GM23338 (cell line): ENCODE data around the gene ALCAM. TPM values are rescaled to one million over a fixed set of nuclear protein-coding genes. Genes with fewer than 3 reads are reported as not detected.

ENCODE experiments used
- ATAC-seq: fragments of 200-7000 bp; cut with Tn5 transposase; 3 replicates; pipeline ENCODE4 v1.9.1; 2020
- DNase-seq: peaks from one replicate; pipeline ENCODE4 v3.0.0-alpha.2; 2015; ENCODE audit warnings: low spot score
- H2AFZ ChIP-seq: fragments of 200-600 bp; sonication (generic); 2 replicates; pipeline ENCODE4 v1.8.0; 2016; ENCODE audit warnings: antibody characterized with exemption, mild to moderate bottlenecking, moderate library complexity
- H3F3A ChIP-seq: fragments of 200-600 bp; sonication (generic); replicated peaks from 2 replicates; pipeline ENCODE4 v1.8.0; 2017; ENCODE audit warnings: antibody characterized with exemption, mixed run types, low read depth
- H3K27ac ChIP-seq: fragments of 200-600 bp; sonication (generic); 2 replicates; pipeline ENCODE4 v1.6.1; 2016; ENCODE audit warnings: low read depth
- H3K27me3 ChIP-seq: fragments of 200-600 bp; sonication (generic); 2 replicates; pipeline ENCODE4 v1.8.0; 2016; ENCODE audit warnings: mild to moderate bottlenecking, mixed run types, moderate library complexity; ENCODE audit not compliant: insufficient read depth
- H3K36me3 ChIP-seq: fragments of 200-600 bp; sonication (generic); 2 replicates; pipeline ENCODE4 v1.8.0; 2016; ENCODE audit warnings: mild to moderate bottlenecking; ENCODE audit not compliant: insufficient read depth
- H3K4me1 ChIP-seq: fragments of 200-600 bp; sonication (generic); 2 replicates; pipeline ENCODE4 v1.8.0; 2016; ENCODE audit warnings: mild to moderate bottlenecking, moderate library complexity; ENCODE audit not compliant: insufficient read depth
- H3K4me2 ChIP-seq: fragments of 200-600 bp; sonication (generic); 2 replicates; pipeline ENCODE4 v1.7.1; 2017; ENCODE audit warnings: mixed run types
- H3K4me3 ChIP-seq: fragments of 200-600 bp; sonication (generic); 2 replicates; pipeline ENCODE4 v1.6.1; 2016; ENCODE audit warnings: mixed run types
- H3K79me2 ChIP-seq: fragments of 200-600 bp; sonication (generic); replicated peaks from 2 replicates; pipeline ENCODE4 v1.8.0; 2017; ENCODE audit warnings: mild to moderate bottlenecking; ENCODE audit not compliant: insufficient read depth
- H3K9me2 ChIP-seq: fragments of 200-600 bp; sonication (generic); 2 replicates; pipeline ENCODE4 v1.8.0; 2017; ENCODE audit not compliant: insufficient read depth
- H4K20me1 ChIP-seq: fragments of 200-600 bp; sonication (generic); replicated peaks from 2 replicates; pipeline ENCODE4 v1.8.0; 2017; ENCODE audit warnings: mild to moderate bottlenecking; ENCODE audit not compliant: insufficient read depth
- H3K27ac Mint-ChIP-seq: 2 replicates; pipeline ENCODE4 v1.8.0; 2020; ENCODE audit warnings: inconsistent platforms, mild to moderate bottlenecking, moderate library complexity, mixed read lengths
- H3K27me3 Mint-ChIP-seq: 3 replicates; pipeline ENCODE4 v1.8.0; 2022; ENCODE audit warnings: low read depth, mild to moderate bottlenecking, moderate library complexity, mixed read lengths, inconsistent platforms; ENCODE audit not compliant: insufficient read depth, poor library complexity
- H3K36me3 Mint-ChIP-seq: 3 replicates; pipeline ENCODE4 v1.8.0; 2021; ENCODE audit warnings: low read depth, mild to moderate bottlenecking, inconsistent platforms, moderate library complexity, mixed read lengths
- H3K4me1 Mint-ChIP-seq: 3 replicates; pipeline ENCODE4 v1.8.0; 2020; ENCODE audit warnings: mild to moderate bottlenecking, inconsistent platforms, mixed read lengths
- H3K4me3 Mint-ChIP-seq: 3 replicates; pipeline ENCODE4 v1.8.0; 2021; ENCODE audit warnings: moderate library complexity, mild to moderate bottlenecking, inconsistent platforms, mixed read lengths
- H3K9me3 Mint-ChIP-seq: 3 replicates; pipeline ENCODE4 v1.8.0; 2020; ENCODE audit warnings: moderate library complexity, mild to moderate bottlenecking, inconsistent platforms, mixed read lengths
- CREB1 ChIP-seq: fragments of 250-450 bp; sonication (Bioruptor Pico); IDR thresholded peaks from 2 replicates; pipeline ENCODE4 v1.5.0; 2020; ENCODE audit warnings: low read depth, mild to moderate bottlenecking, moderate library complexity
- CTCF ChIP-seq, 2 experiments: fragments of 200-600 bp in 1 of 2; sonication (generic) in 1 of 2; conservative IDR thresholded peaks; 2 replicates each; pipeline versions ENCODE4 v1.5.1 to v1.6.1; 2016 to 2017; ENCODE audit warnings: antibody characterized with exemption in 2 of 2, low read depth in 2 of 2, mild to moderate bottlenecking in 2 of 2, moderate library complexity in 1 of 2
- ETS1 ChIP-seq: IDR thresholded peaks from 2 replicates; pipeline ENCODE4 v1.6.1; 2016; ENCODE audit warnings: antibody characterized with exemption
- EZH2 ChIP-seq: fragments of 200-600 bp; sonication (generic); IDR thresholded peaks from one replicate; pipeline ENCODE4 v1.8.0; 2017; ENCODE audit warnings: antibody characterized with exemption, mild to moderate bottlenecking, low read depth; ENCODE audit not compliant: unreplicated experiment
- EZH2phosphoT487 ChIP-seq: fragments of 200-600 bp; sonication (generic); IDR thresholded peaks from one replicate; pipeline ENCODE4 v1.8.1; 2018; ENCODE audit warnings: antibody characterized with exemption; ENCODE audit not compliant: unreplicated experiment
- JUNB ChIP-seq: IDR thresholded peaks from one replicate; pipeline ENCODE4 v1.6.1; 2016; ENCODE audit warnings: antibody characterized with exemption; ENCODE audit not compliant: unreplicated experiment
- NANOG ChIP-seq: IDR thresholded peaks from 2 replicates; pipeline ENCODE4 v1.6.1; 2016; ENCODE audit warnings: antibody characterized with exemption, borderline replicate concordance
- POLR2AphosphoS5 ChIP-seq: IDR thresholded peaks from 2 replicates; pipeline ENCODE4 v1.6.1; 2016; ENCODE audit warnings: antibody characterized with exemption, low read depth
- REST ChIP-seq: IDR thresholded peaks from one replicate; pipeline ENCODE4 v1.6.1; 2018; ENCODE audit warnings: antibody characterized with exemption; ENCODE audit not compliant: unreplicated experiment
- STAT1 ChIP-seq: IDR thresholded peaks from one replicate; pipeline ENCODE4 v1.6.1; 2016; ENCODE audit warnings: antibody characterized with exemption; ENCODE audit not compliant: unreplicated experiment
- ZNF114 ChIP-seq: fragments of 250-450 bp; sonication (Bioruptor Pico); IDR thresholded peaks from 2 replicates; pipeline ENCODE4 v1.5.0; 2020; ENCODE audit warnings: mild to moderate bottlenecking, moderate library complexity
- ZNF331 ChIP-seq: fragments of 250-450 bp; sonication (Bioruptor Pico); IDR thresholded peaks from 2 replicates; pipeline ENCODE4 v1.5.0; 2020; ENCODE audit warnings: low read depth, mild to moderate bottlenecking, moderate library complexity
- ZNF462 ChIP-seq: fragments of 250-450 bp; sonication (Bioruptor Pico); IDR thresholded peaks from 2 replicates; pipeline ENCODE4 v1.5.0; 2020; ENCODE audit warnings: mild to moderate bottlenecking, moderate library complexity
- polyA plus RNA-seq: library from polyadenylated mRNA; unstranded; fragments of >200 nt; fragmentation: Nextera tagmentation; extraction: Ambion mirVana; gene quantifications from 2 replicates; pipeline ENCODE4 v1.2.1, GENCODE V29; 2016
- total RNA-seq: library from RNA; depleted of rRNA; stranded (reverse); fragments of >200 nt; shearing (Covaris generic); gene quantifications from 2 replicates; pipeline ENCODE4 v1.2.3, GENCODE V29; 2014

Gene ALCAM
- total and polyA plus RNA-seq, 2 experiments from 2014 or later: 11.3 to 36.0 TPM

- H3K4me1 ChIP-seq: no peaks in the 10 kb centered on the region
- no peak overlapping the region for H3K27ac ChIP-seq
- H3K4me1 Mint-ChIP-seq: no peaks in the 10 kb centered on the region; the same call in 2 of the 3 replicates
- H3K79me2 ChIP-seq: no peaks in the 10 kb centered on the region
- H3K36me3 ChIP-seq: no peaks in the 10 kb centered on the region
- peaks cover 3% of the 10 kb centered on the region for H3K27me3 Mint-ChIP-seq
- H3K4me3 Mint-ChIP-seq: no peak overlapping the region
- ATAC-seq: no peak
- no peak overlapping the region for H3K4me2 ChIP-seq
- H3K27ac Mint-ChIP-seq: no peak overlapping the region
- peaks cover 29% of the 10 kb centered on the region for H3K36me3 Mint-ChIP-seq
- TF ChIP-seq EZH2phosphoT487 (no peak), NANOG (no peak), JUNB (no peak), ZNF114 (CRISPR knock-in tag) (no peak), STAT1 (no peak), EZH2 (no peak), CREB1 (CRISPR knock-in tag) (no peak), POLR2AphosphoS5 (no peak), ZNF462 (CRISPR knock-in tag) (no peak), ETS1 (no peak), CTCF (conservative IDR thresholded peaks at IDR 0.05; ENCODE audit: low read depth in 2 of 2) (no peak), REST (no peak), ZNF331 (CRISPR knock-in tag) (no peak)
- no peaks in the 10 kb centered on the region for H3F3A ChIP-seq
- no peak overlapping the region for H3K4me3 ChIP-seq
- peaks cover 8% of the 10 kb centered on the region; the same call in 2 of the 3 replicates for H3K9me3 Mint-ChIP-seq
- no peaks in the 10 kb centered on the region for H4K20me1 ChIP-seq
- H3K9me2 ChIP-seq: peaks cover 3% of the 10 kb centered on the region; the same call in 1 of the 2 replicates
- no peak overlapping the region for H2AFZ ChIP-seq
- H3K27me3 ChIP-seq: no peaks in the 10 kb centered on the region
- DNase-seq: no peak
These were observed 39.6 kb downstream of the ALCAM start for GRCh38 chr3:105406268-105406667.
